ENCODE results near the gene DOLK.

DNA sequence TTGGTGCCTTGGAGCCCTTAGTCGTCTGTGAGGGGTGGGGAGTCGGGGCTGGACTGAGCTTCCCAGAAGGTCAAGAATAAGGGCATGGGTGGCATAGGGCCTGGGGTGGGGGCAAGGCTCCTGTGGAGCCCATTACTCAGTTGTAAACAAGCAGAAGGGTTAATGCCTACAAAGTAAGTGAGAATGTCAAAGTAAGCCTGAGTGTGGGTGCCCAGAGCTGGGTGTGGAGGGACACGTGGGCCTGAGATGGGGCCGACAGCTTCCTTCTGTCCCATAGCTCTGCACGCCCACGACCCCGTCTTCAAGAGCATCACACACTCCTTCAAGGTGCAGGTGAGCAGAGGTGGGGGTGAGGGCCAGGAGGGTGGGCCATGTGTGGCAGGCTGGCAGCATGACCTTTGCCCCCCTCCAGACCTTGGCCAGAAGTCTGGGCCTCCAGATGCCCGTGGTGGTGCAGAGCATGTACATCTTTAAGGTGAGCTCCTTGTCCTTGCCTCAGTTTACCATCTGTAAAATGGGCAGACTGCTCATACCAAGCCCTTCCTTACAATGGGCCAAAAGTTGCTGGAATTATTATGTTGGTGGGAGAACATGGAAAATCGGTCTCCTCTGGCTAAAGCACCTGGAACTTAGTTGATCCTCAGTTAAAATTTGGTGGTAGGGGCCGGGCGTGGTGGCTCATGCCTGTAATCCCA, 11.1 kb downstream of the DOLK start:
- no peak for TF ChIP-seq EZH2 (IDR thresholded peaks at IDR 0.05; ENCODE audit: insufficient read depth, low read length)
- TF ChIP-seq, protein P1, sequence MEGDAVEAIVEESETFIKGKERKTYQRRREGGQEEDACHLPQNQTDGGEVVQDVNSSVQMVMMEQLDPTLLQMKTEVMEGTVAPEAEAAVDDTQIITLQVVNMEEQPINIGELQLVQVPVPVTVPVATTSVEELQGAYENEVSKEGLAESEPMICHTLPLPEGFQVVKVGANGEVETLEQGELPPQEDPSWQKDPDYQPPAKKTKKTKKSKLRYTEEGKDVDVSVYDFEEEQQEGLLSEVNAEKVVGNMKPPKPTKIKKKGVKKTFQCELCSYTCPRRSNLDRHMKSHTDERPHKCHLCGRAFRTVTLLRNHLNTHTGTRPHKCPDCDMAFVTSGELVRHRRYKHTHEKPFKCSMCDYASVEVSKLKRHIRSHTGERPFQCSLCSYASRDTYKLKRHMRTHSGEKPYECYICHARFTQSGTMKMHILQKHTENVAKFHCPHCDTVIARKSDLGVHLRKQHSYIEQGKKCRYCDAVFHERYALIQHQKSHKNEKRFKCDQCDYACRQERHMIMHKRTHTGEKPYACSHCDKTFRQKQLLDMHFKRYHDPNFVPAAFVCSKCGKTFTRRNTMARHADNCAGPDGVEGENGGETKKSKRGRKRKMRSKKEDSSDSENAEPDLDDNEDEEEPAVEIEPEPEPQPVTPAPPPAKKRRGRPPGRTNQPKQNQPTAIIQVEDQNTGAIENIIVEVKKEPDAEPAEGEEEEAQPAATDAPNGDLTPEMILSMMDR (IDR thresholded peaks at IDR 0.05; ENCODE audit: insufficient read depth, low read depth, low read length), result no peak

Data from astrocyte (in vitro differentiated cells and primary cell).